Measurements from ENCODE around the gene STK11IP.
A peak's percentile ranks its signal among the peaks of the same experiment; 100 is the strongest.

The STK11IP gene

GRCh38 chr2:219597552-219598307, at the start of gene STK11IP:
STK11IP (plus strand) TSS chr2:219597857; CDS start chr2:219598120, 263 bp downstream.
- H3K4me1 ChIP-seq (ENCODE audit: insufficient read depth, low read length) = peaks cover 17% of the 10 kb centered on the region
- no peaks in the 10 kb centered on the region for H3K9me3 ChIP-seq (ENCODE audit: low read length)
- H3K36me3 ChIP-seq (ENCODE audit: insufficient read depth, low read length) = peaks cover 13% of the 10 kb centered on the region
- H2AFZ ChIP-seq (ENCODE audit: low read depth, low read length) = peak within 1 kb of the TSS; percentile 86
- H3K4me3 ChIP-seq (ENCODE audit: low read length) = peak within 1 kb of the TSS; percentile 81
- no peaks in the 10 kb centered on the region for H3K27me3 ChIP-seq (ENCODE audit: insufficient read depth, low read length)

- H2AFZ ChIP-seq (ENCODE audit: low read depth, low read length) = no peak overlapping the region
- peaks cover 37% of the 10 kb centered on the region for H3K36me3 ChIP-seq (ENCODE audit: insufficient read depth, low read length)
- no peak overlapping the region for H3K4me3 ChIP-seq (ENCODE audit: low read length)
- H3K4me1 ChIP-seq (ENCODE audit: insufficient read depth, low read length) = peaks cover 22% of the 10 kb centered on the region
- H3K27me3 ChIP-seq (ENCODE audit: insufficient read depth, low read length) = no peaks in the 10 kb centered on the region
- H3K9me3 ChIP-seq (ENCODE audit: low read length) = no peaks in the 10 kb centered on the region
Measured at GRCh38 chr2:219548990-219549389, 48.7 kb upstream of the STK11IP start.

GRCh38 chr2:219549619-219550018, 48.0 kb upstream of the STK11IP start:
- Histone ChIP-seq H2AFZ (ENCODE audit: low read depth, low read length) (no peak overlapping the region), H3K4me1 (ENCODE audit: insufficient read depth, low read length) (peaks cover 18% of the 10 kb centered on the region), H3K27me3 (ENCODE audit: insufficient read depth, low read length) (no peaks in the 10 kb centered on the region), H3K9me3 (ENCODE audit: low read length) (no peaks in the 10 kb centered on the region), H3K4me3 (ENCODE audit: low read length) (no peak overlapping the region), H3K36me3 (ENCODE audit: insufficient read depth, low read length) (peaks cover 37% of the 10 kb centered on the region)

- H3K36me3 ChIP-seq (ENCODE audit: insufficient read depth, low read length) = peaks cover 30% of the 10 kb centered on the region
- H2AFZ ChIP-seq (ENCODE audit: low read depth, low read length) = peak overlapping the region; percentile 41
- H3K9me3 ChIP-seq (ENCODE audit: low read length) = no peaks in the 10 kb centered on the region
- H3K4me1 ChIP-seq (ENCODE audit: insufficient read depth, low read length) = peaks cover 11% of the 10 kb centered on the region
- no peaks in the 10 kb centered on the region for H3K27me3 ChIP-seq (ENCODE audit: insufficient read depth, low read length)
- peak overlapping the region; percentile 58 for H3K4me3 ChIP-seq (ENCODE audit: low read length)
Measured at GRCh38 chr2:219551441-219552381, 45.9 kb upstream of the STK11IP start.

GRCh38 chr2:219552382-219553167, 45.1 kb upstream of the STK11IP start:
- Histone ChIP-seq H3K36me3 (ENCODE audit: insufficient read depth, low read length) (peaks cover 28% of the 10 kb centered on the region), H3K27me3 (ENCODE audit: insufficient read depth, low read length) (no peaks in the 10 kb centered on the region), H3K4me1 (ENCODE audit: insufficient read depth, low read length) (peaks cover 11% of the 10 kb centered on the region), H3K9me3 (ENCODE audit: low read length) (no peaks in the 10 kb centered on the region), H2AFZ (ENCODE audit: low read depth, low read length) (peak overlapping the region; percentile 41), H3K4me3 (ENCODE audit: low read length) (peak overlapping the region; percentile 58)

- H3K36me3 ChIP-seq (ENCODE audit: insufficient read depth, low read length) = peaks cover 25% of the 10 kb centered on the region
- H3K9me3 ChIP-seq (ENCODE audit: low read length) = no peaks in the 10 kb centered on the region
- peak overlapping the region; percentile 58 for H3K4me3 ChIP-seq (ENCODE audit: low read length)
- no peak overlapping the region for H2AFZ ChIP-seq (ENCODE audit: low read depth, low read length)
- no peaks in the 10 kb centered on the region for H3K27me3 ChIP-seq (ENCODE audit: insufficient read depth, low read length)
- peaks cover 11% of the 10 kb centered on the region for H3K4me1 ChIP-seq (ENCODE audit: insufficient read depth, low read length)
Measured at GRCh38 chr2:219553168-219553417, 44.6 kb upstream of the STK11IP start.

GRCh38 chr2:219553463-219553963, 44.1 kb upstream of the STK11IP start:
- no peaks in the 10 kb centered on the region for H3K9me3 ChIP-seq (ENCODE audit: low read length)
- no peaks in the 10 kb centered on the region for H3K27me3 ChIP-seq (ENCODE audit: insufficient read depth, low read length)
- peaks cover 11% of the 10 kb centered on the region for H3K4me1 ChIP-seq (ENCODE audit: insufficient read depth, low read length)
- peaks cover 21% of the 10 kb centered on the region for H3K36me3 ChIP-seq (ENCODE audit: insufficient read depth, low read length)
- no peak overlapping the region for H3K4me3 ChIP-seq (ENCODE audit: low read length)
- H2AFZ ChIP-seq (ENCODE audit: low read depth, low read length) = no peak overlapping the region

GRCh38 chr2:219554350-219554749, 43.3 kb upstream of the STK11IP start:
- Histone ChIP-seq H3K9me3 (ENCODE audit: low read length) (peaks cover 2% of the 10 kb centered on the region), H2AFZ (ENCODE audit: low read depth, low read length) (no peak overlapping the region), H3K27me3 (ENCODE audit: insufficient read depth, low read length) (no peaks in the 10 kb centered on the region), H3K4me3 (ENCODE audit: low read length) (no peak overlapping the region), H3K4me1 (ENCODE audit: insufficient read depth, low read length) (peaks cover 11% of the 10 kb centered on the region), H3K36me3 (ENCODE audit: insufficient read depth, low read length) (peaks cover 20% of the 10 kb centered on the region)

GRCh38 chr2:219555956-219556355, 41.7 kb upstream of the STK11IP start:
- H2AFZ ChIP-seq (ENCODE audit: low read depth, low read length) = no peak overlapping the region
- peaks cover 14% of the 10 kb centered on the region for H3K36me3 ChIP-seq (ENCODE audit: insufficient read depth, low read length)
- H3K27me3 ChIP-seq (ENCODE audit: insufficient read depth, low read length) = no peaks in the 10 kb centered on the region
- H3K9me3 ChIP-seq (ENCODE audit: low read length) = peaks cover 2% of the 10 kb centered on the region
- peaks cover 11% of the 10 kb centered on the region for H3K4me1 ChIP-seq (ENCODE audit: insufficient read depth, low read length)
- H3K4me3 ChIP-seq (ENCODE audit: low read length) = no peak overlapping the region

GRCh38 chr2:219556413-219556812, 41.2 kb upstream of the STK11IP start:
- H3K36me3 ChIP-seq (ENCODE audit: insufficient read depth, low read length) = peaks cover 18% of the 10 kb centered on the region
- H3K4me3 ChIP-seq (ENCODE audit: low read length) = no peak overlapping the region
- peaks cover 11% of the 10 kb centered on the region for H3K4me1 ChIP-seq (ENCODE audit: insufficient read depth, low read length)
- H3K9me3 ChIP-seq (ENCODE audit: low read length) = peaks cover 2% of the 10 kb centered on the region
- H3K27me3 ChIP-seq (ENCODE audit: insufficient read depth, low read length) = no peaks in the 10 kb centered on the region
- H2AFZ ChIP-seq (ENCODE audit: low read depth, low read length) = no peak overlapping the region

- no peaks in the 10 kb centered on the region for H3K27me3 ChIP-seq (ENCODE audit: insufficient read depth, low read length)
- H3K4me3 ChIP-seq (ENCODE audit: low read length) = no peak overlapping the region
- H3K4me1 ChIP-seq (ENCODE audit: insufficient read depth, low read length) = peaks cover 10% of the 10 kb centered on the region
- H3K36me3 ChIP-seq (ENCODE audit: insufficient read depth, low read length) = peaks cover 21% of the 10 kb centered on the region
- H3K9me3 ChIP-seq (ENCODE audit: low read length) = peaks cover 2% of the 10 kb centered on the region
- H2AFZ ChIP-seq (ENCODE audit: low read depth, low read length) = no peak overlapping the region
Measured at GRCh38 chr2:219557320-219557719, 40.3 kb upstream of the STK11IP start.

GRCh38 chr2:219557791-219558785, 39.6 kb upstream of the STK11IP start:
- H2AFZ ChIP-seq (ENCODE audit: low read depth, low read length) = no peak overlapping the region
- H3K4me3 ChIP-seq (ENCODE audit: low read length) = no peak overlapping the region
- peaks cover 27% of the 10 kb centered on the region for H3K36me3 ChIP-seq (ENCODE audit: insufficient read depth, low read length)
- no peaks in the 10 kb centered on the region for H3K27me3 ChIP-seq (ENCODE audit: insufficient read depth, low read length)
- peaks cover 2% of the 10 kb centered on the region for H3K9me3 ChIP-seq (ENCODE audit: low read length)
- H3K4me1 ChIP-seq (ENCODE audit: insufficient read depth, low read length) = peaks cover 5% of the 10 kb centered on the region
